ENCODE results near the gene CDON.
"Not testable (repeated sequence)": the region's sequence is repeated elsewhere in the genome, so short reads cannot be mapped to it uniquely, and the experiment has no call there.

Gene CDON

DNA sequence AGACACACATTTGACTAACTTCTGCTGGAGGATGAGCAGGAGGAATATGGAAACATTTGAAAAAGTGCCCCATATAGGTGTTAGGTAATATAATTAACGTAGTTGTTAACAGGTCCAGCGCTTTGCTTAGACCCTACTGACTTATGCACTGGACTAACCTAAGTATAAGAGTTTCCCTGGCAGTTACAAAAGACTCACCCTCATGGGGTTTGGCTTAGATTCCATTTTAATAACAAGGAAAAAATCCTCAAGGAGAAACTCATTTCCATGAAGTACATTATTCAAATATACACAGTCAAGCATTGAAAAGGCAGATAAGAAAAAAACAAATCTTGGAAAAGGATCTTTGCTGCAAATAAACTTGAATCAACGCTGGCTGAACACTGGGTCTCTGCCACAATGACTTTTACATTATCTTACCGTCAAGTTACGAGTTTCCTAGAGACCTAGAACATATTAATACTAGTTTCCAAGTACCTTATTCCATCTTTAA lies 27.7 kb downstream of the CDON start:
- peaks cover 2% of the 10 kb centered on the region for H3K36me3 Mint-ChIP-seq
- H3K27ac Mint-ChIP-seq, result no peak overlapping the region
- H3K9me3 Mint-ChIP-seq, result no peaks in the 10 kb centered on the region
- no peak overlapping the region for H3K4me3 Mint-ChIP-seq
- H3K27me3 Mint-ChIP-seq, result no peaks in the 10 kb centered on the region
- H3K4me1 Mint-ChIP-seq, result no peaks in the 10 kb centered on the region

DNA sequence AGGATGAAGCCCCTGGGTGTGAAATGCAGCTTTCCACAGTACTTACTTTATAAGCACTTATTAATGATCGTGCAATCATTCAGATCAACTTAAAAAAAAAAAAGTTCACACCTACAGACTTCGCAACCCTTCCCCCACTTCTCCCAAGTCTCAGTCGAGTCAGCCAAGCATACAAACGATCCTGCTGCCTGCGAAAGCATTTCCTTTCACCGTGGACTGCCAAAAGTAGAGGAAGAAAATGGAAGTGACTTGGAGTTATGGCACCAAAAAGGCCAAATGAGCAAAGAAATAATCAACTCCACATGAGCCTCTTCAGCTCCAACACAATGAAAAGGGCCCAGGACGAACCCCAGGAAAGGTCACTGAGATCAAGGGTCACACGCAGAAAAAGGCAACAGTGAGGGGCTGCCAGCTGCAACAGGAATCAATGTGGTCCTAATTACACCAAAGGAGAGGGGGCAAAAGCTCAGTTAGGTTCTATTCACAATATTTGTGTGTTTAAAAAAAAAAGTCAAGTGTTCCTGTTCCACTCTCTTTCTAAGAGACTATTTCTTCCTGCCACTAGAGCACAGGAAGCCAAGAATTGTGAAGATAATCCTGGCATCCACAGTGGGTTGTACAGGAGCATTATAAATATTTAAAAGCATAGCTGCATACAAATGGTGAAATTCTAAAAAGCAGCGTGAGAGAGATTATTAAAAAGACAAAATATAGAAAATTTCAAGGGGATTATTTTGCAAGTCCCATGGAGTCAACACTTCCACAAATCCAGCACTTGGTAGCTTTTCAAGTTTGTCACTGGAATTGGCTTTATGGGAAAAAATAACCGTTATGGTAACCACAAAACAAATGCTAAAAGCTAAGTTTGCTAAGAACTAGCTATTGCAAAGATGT lies 28.4 kb downstream of the CDON start:
- H3K27ac Mint-ChIP-seq, result no peak overlapping the region
- no peaks in the 10 kb centered on the region for H3K27me3 Mint-ChIP-seq
- H3K9me3 Mint-ChIP-seq, result no peaks in the 10 kb centered on the region

DNA sequence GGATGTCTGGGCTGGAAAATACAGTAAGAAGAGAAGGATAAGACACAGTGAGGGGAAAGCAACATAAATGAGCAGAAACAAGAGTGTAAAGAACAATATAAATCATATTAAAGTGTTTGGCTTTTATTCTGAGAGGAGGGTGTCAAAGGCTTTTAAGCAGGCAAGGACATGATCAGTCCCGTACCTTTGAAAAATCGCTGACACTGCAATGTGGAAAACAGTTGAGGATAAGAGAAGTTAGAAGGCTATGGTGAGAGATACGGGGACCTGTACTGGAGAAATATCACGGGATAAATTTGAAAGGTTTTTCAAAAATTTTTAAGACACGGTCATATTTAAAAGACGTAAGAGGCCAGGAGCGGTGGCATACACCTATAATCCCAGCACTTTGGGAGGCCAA lies 30.3 kb downstream of the CDON start:
- Mint-ChIP-seq H3K27me3 (no peaks in the 10 kb centered on the region), H3K27ac (no peak overlapping the region), H3K4me1 (no peaks in the 10 kb centered on the region), H3K36me3 (peaks cover 2% of the 10 kb centered on the region), H3K9me3 (no peaks in the 10 kb centered on the region), H3K4me3 (no peak overlapping the region)

More for the DNA sequence above, 28.4 kb downstream of the CDON start:
- H3K4me1 Mint-ChIP-seq, result no peaks in the 10 kb centered on the region
- peaks cover 2% of the 10 kb centered on the region for H3K36me3 Mint-ChIP-seq
- no peak overlapping the region for H3K4me3 Mint-ChIP-seq

- Mint-ChIP-seq H3K27me3 (no peaks in the 10 kb centered on the region), H3K4me1 (no peaks in the 10 kb centered on the region), H3K36me3 (peaks cover 2% of the 10 kb centered on the region), H3K9me3 (no peaks in the 10 kb centered on the region), H3K27ac (no peak overlapping the region), H3K4me3 (no peak overlapping the region)
Observed at GRCh38 chr11:126029805-126030204, 32.9 kb downstream of the CDON start.

- Mint-ChIP-seq H3K9me3 (no peaks in the 10 kb centered on the region), H3K27me3 (no peaks in the 10 kb centered on the region), H3K4me3 (no peak overlapping the region), H3K27ac (no peak overlapping the region), H3K4me1 (no peaks in the 10 kb centered on the region), H3K36me3 (peaks cover 2% of the 10 kb centered on the region)
Observed at GRCh38 chr11:126029237-126029636, 33.4 kb downstream of the CDON start.

DNA sequence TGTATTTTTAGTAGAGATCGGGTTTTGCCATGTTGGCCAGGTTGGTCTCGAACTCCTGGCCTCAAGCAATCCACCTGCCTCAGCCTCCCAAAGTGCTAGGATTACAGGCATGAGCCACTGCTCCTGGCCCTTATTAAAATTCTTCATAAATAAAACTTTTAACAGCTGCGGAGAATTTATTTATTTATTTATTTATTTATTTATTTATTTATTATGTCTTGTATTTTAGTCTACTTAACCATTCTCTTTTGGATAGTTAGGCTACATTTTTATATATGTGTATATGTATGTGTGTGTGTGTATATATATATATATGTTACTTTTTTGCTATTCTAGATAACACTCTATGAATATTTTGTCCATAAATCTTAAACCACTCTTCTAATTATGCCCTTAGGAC lies 34.1 kb downstream of the CDON start:
- not testable (repeated sequence) for H3K9me3 Mint-ChIP-seq, H3K27me3 Mint-ChIP-seq, H3K36me3 Mint-ChIP-seq, H3K4me3 Mint-ChIP-seq, H3K4me1 Mint-ChIP-seq, H3K27ac Mint-ChIP-seq

DNA sequence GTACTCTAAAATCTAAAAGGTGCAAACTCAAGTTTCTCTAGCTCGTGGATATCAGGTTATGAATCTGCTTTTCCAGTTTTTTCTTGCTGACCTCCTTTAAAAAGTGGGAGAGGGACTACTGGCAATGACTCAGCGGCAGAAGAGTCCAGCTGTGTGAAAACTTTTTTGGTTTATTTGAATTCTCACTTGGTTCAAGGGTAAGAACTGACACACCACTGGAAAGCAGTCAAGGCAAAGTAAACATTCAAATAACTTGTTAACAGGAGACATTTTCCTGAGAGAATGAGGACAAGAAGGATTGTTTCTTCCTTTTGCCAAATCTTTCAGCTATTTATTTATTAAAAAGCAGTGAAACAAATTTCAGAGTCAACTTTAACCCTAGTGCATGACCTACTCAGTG lies 36.1 kb downstream of the CDON start:
- Mint-ChIP-seq H3K36me3 (no peaks in the 10 kb centered on the region), H3K27ac (no peak overlapping the region), H3K27me3 (no peaks in the 10 kb centered on the region), H3K4me1 (no peaks in the 10 kb centered on the region), H3K4me3 (no peak overlapping the region), H3K9me3 (no peaks in the 10 kb centered on the region)

DNA sequence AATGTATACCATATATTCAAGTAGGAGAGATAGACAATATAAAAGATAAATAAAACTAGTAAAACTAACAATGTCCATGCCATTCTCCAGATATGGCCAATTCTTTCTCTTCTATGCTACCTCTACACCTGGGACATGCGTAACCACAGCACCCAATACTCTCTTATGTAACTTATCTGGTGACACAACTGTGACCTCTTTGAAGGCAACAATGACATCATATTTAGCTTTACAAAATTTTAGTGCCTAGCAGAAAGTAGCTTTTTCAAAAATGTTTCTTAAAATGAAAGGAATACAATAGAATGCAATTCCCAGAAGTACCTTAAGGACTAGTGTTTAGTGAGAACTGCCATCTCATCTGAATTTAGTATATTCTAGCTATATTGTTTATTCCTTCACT lies 36.8 kb downstream of the CDON start:
- H3K27me3 Mint-ChIP-seq, result no peaks in the 10 kb centered on the region
- H3K36me3 Mint-ChIP-seq, result no peaks in the 10 kb centered on the region
- no peaks in the 10 kb centered on the region for H3K9me3 Mint-ChIP-seq
- no peak overlapping the region for H3K4me3 Mint-ChIP-seq
- no peak overlapping the region for H3K27ac Mint-ChIP-seq
- H3K4me1 Mint-ChIP-seq, result no peaks in the 10 kb centered on the region

DNA sequence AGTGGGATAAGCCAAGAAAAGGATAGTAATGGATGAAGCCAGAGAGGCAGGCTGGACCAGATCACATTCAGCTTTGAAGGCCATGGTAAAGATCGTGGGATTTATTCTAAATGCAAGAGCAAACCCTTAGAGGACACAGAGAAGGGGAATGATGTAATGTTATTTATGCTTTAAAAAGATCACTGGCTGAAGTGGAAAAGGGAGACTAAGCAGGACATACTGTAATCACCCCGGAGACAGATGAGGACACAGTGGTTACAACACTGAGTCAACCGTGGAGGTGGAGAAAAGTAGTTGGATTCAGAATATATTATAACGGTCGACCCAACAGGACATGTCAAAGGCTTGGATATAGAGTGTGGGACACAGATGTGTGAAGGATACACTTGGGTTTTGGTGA lies 38.5 kb downstream of the CDON start:
- no peaks in the 10 kb centered on the region for H3K9me3 Mint-ChIP-seq
- H3K4me3 Mint-ChIP-seq, result no peak overlapping the region
- peaks cover 3% of the 10 kb centered on the region for H3K36me3 Mint-ChIP-seq
- no peaks in the 10 kb centered on the region for H3K27me3 Mint-ChIP-seq
- H3K27ac Mint-ChIP-seq, result no peak overlapping the region
- no peaks in the 10 kb centered on the region for H3K4me1 Mint-ChIP-seq

DNA sequence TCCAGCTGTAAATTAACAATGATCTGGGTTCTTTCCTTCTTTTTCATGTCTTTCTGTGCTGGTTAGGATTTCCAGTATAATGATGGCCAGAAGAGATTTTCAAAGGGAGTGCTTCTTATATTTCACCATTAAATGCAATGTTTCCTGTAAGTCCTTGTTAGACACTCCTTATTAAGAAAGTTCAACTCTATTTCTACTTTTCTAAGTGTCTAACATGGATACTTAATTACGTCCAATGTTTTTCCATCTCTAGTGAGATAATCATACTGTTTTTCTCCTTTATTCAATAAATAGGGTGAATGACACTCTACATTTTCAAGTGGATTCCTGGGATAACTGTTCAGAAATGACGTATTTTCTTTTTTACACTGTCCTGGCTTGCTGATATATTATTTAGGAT lies 49.8 kb downstream of the CDON start:
- Mint-ChIP-seq H3K9me3 (no peaks in the 10 kb centered on the region), H3K4me1 (no peaks in the 10 kb centered on the region), H3K4me3 (no peak overlapping the region), H3K27ac (no peak overlapping the region), H3K36me3 (peaks cover 9% of the 10 kb centered on the region), H3K27me3 (no peaks in the 10 kb centered on the region)

- Mint-ChIP-seq H3K36me3 (peaks cover 7% of the 10 kb centered on the region), H3K27ac (no peak overlapping the region), H3K4me3 (no peak overlapping the region), H3K9me3 (no peaks in the 10 kb centered on the region), H3K4me1 (no peaks in the 10 kb centered on the region), H3K27me3 (no peaks in the 10 kb centered on the region)
Observed at GRCh38 chr11:126011754-126012153, 50.9 kb downstream of the CDON start.

DNA sequence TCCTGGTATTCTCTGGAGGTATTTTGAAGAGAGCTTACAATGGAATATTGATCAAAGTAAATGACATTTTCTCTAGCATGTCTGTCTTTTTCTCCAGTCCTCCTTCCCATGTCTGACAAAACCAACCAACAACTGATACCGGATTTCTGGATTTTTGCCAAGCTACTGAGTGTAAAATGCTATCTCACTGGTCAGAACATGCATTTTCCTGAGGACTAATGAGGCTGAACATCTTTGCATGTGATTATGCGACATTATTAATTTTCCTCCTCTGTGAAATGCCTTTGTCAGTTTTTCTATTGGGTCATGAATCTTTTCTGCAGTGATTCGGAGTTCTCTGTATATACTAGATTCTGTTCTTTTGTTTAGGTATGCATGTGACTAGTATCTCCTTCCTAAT lies 51.4 kb downstream of the CDON start:
- no peak overlapping the region for H3K27ac Mint-ChIP-seq
- no peak overlapping the region for H3K4me3 Mint-ChIP-seq
- H3K36me3 Mint-ChIP-seq, result peaks cover 5% of the 10 kb centered on the region
- H3K9me3 Mint-ChIP-seq, result no peaks in the 10 kb centered on the region
- H3K27me3 Mint-ChIP-seq, result no peaks in the 10 kb centered on the region
- no peaks in the 10 kb centered on the region for H3K4me1 Mint-ChIP-seq

- no peaks in the 10 kb centered on the region for H3K4me1 Mint-ChIP-seq
- H3K36me3 Mint-ChIP-seq, result no peaks in the 10 kb centered on the region
- H3K27me3 Mint-ChIP-seq, result no peaks in the 10 kb centered on the region
- no peak overlapping the region for H3K4me3 Mint-ChIP-seq
- H3K9me3 Mint-ChIP-seq, result no peaks in the 10 kb centered on the region
- H3K27ac Mint-ChIP-seq, result no peak overlapping the region
Observed at GRCh38 chr11:126008956-126009355, 53.7 kb downstream of the CDON start.

- H3K27me3 Mint-ChIP-seq, result no peaks in the 10 kb centered on the region
- H3K36me3 Mint-ChIP-seq, result peaks cover 3% of the 10 kb centered on the region
- H3K4me1 Mint-ChIP-seq, result no peaks in the 10 kb centered on the region
- no peak overlapping the region for H3K27ac Mint-ChIP-seq
- H3K4me3 Mint-ChIP-seq, result no peak overlapping the region
- H3K9me3 Mint-ChIP-seq, result no peaks in the 10 kb centered on the region
Observed at GRCh38 chr11:126007238-126007637, 55.4 kb downstream of the CDON start.

DNA sequence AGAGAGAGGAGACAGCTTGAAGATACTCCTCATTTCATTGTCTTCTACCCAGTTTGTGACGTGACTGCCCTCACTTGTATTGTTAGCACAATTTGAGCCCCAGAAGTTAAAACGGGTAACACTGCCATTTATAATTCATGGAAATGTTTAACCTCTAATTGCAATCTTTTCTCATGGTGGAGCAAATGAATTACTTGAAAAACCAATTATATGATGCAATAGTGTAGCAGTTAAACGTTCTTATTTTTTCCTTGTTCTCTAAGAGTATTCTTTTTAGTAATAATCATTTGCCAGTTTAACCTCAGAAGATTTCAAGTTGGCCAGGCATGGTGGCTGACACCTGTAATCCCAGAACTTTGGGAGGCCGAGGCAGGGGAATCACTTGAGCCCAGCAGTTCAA lies 56.6 kb downstream of the CDON start:
- Mint-ChIP-seq H3K9me3 (no peaks in the 10 kb centered on the region), H3K4me1 (no peaks in the 10 kb centered on the region), H3K27ac (no peak overlapping the region), H3K36me3 (peaks cover 3% of the 10 kb centered on the region), H3K27me3 (no peaks in the 10 kb centered on the region), H3K4me3 (no peak overlapping the region)

- Mint-ChIP-seq H3K9me3 (no peaks in the 10 kb centered on the region), H3K4me1 (no peaks in the 10 kb centered on the region), H3K27me3 (no peaks in the 10 kb centered on the region), H3K36me3 (peaks cover 5% of the 10 kb centered on the region), H3K27ac (no peak overlapping the region), H3K4me3 (no peak overlapping the region)
Observed at GRCh38 chr11:126002181-126002580, 60.5 kb downstream of the CDON start.

All from activated naive CD4-positive, alpha-beta T cell treated with anti-CD3 and anti-CD28 coated beads, Interleukin-2, amount 50 U/mL, for 24 hours (primary cell).